GM21528 (cell line): ENCODE results near the gene DUS2.
"Not testable (repeated sequence)": the region's sequence is repeated elsewhere in the genome, so short reads cannot be mapped to it uniquely, and the experiment has no call there.

Experiments used
- ATAC-seq: cut with Tn5 transposase; IDR thresholded peaks from one replicate; pipeline ENCODE4 v1.9.1; 2021; ENCODE audit warnings: mild to moderate bottlenecking, moderate library complexity; ENCODE audit not compliant: unreplicated experiment, low FRiP score

Gene DUS2

DNA sequence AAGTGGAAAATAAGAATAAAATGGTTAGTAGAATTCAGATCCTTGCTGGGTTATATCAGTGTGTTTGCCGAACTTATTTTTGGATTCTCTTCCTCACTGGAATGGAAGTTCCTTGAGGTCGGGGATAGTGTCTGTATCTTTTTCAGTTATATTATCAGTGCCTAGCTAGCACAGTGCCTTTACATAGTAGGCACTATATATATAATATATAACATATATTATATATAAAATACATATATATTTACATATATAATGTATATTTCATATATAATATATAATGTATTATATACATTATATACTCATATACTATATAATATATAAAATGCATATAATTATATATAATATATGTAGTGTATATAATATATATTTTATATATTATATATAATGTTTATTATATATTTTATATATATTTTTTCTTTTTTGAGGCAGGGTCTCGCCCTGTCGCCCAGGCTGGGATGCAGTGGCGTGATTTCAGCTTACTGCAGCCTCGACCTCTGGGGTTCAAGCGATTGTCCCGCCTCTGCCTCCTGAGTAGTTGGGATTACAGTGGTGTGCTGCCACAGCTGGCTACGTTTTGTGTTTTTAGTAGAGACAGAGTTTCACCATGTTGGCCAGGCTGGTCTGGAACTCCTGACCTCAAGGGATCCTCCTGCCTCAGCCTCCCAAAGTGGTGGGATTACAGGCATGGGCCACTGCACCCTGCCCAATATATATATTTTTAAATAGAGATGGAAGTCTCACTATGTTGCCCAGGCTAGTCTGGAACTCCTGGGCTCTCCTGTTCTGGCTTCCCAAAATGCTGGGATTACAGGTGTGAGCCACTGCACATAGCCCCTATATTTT lies 65.3 kb downstream of the DUS2 start:
- ATAC-seq: no peak

- no peak for ATAC-seq
These were observed 66.0 kb downstream of the DUS2 start for GRCh38 chr16:68089067-68089466.

DNA sequence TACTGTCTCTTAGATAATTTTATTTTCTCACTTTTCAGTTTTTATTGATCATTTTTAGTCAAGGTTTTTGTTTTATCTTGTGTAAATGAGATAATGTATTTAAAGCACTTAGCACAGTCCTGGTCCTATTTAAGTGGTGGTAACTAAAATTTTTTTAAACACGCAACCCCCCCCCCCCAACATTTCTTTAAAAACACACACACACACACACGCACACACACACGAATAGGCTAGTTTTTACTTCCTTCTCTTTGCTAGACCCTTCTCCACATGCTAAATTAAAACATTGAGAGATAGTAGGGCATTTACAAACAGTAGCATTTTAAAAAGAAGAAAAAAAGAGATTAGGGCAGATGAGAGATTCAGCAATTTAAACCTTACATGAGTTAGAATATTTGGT lies 67.0 kb downstream of the DUS2 start:
- ATAC-seq: no peak

DNA sequence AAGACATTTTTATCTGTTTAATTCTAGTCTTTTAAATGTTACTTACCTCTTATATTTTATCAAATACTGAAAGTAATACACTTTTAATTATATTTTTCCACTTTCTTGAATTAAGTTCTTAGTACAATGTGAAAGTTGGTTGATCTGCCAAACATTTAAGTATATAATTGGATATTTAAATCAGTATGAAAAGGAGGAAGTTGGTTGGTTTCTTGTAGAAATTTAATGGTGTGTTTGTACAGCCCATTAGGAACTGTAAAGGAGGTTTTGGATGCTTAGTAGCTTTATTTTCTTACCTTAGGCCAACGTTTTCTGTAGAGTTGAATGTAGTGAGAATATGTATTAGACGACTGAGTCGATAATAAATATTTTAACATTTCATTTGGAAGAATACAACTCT lies 67.4 kb downstream of the DUS2 start:
- no peak for ATAC-seq

DNA sequence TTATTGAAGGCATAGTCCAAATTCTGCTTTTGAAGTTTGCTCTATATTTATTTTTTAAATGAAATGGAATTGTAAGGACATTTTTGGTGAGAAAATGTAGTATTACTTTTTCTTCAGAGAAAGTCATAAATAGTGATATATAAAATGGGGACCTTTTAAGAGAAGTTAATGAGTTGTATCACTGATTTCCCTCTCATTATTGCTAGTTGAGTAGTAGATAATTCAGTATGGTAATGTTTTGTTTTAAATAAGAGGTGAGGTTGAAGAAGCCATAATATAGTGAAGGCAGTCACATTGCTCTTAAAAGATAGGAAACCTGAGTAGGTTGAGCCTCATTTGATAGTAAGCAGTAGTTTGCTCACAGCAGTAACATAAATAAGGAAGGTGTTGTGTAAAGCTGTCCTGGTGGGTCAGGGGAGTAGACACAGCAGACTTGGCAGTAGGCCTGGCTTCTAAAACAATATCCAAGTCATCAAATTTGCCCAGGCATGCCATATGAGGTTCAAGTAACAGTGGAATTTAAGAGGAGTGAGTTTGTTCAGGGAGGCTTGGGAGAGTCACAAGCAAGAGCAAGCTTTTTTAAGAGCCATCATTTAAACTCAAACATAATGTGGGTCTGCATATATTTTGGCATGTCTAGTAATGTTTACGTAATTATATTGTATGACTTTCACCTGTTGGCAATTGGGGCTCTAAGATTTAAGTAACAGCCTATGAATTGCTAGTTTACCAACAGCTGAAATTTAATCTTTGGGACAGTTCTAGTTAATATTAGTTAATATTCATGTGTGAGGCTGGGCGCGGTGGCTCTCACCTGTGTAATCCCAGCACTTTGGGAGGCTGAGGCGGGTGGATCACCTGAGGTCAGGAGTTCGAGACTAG lies 68.5 kb downstream of the DUS2 start:
- no peak for ATAC-seq

DNA sequence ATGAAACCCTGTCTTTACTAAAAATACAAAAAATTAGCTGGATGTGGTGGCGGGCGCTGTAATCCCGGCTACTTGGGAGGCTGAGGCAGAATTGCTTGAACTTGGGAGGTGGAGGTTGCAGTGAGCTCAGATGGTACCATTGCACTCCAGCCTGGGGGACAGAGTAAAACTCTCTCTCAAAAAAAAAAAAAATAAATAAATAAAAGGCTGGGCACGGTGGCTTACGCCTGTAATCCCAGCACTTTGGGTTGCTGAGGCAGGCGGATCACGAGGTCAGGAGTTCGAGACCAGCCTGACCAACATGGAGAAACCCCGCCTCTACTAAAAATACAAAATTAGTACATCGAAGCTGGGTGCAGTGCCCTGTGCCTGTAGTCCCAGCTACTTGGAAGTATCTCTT lies 69.2 kb downstream of the DUS2 start:
- not testable (repeated sequence) for ATAC-seq

- no peak for ATAC-seq
These were observed 70.9 kb downstream of the DUS2 start for GRCh38 chr16:68093816-68094613.

- ATAC-seq: no peak
These were observed 71.5 kb downstream of the DUS2 start for GRCh38 chr16:68094614-68094934.

GRCh38 chr16:68096491-68096890 lies 73.4 kb downstream of the DUS2 start:
- ATAC-seq: no peak

GRCh38 chr16:68097088-68097487 lies 74.0 kb downstream of the DUS2 start:
- ATAC-seq: no peak

GRCh38 chr16:68097895-68098294 lies 74.8 kb downstream of the DUS2 start:
- no peak for ATAC-seq

DNA sequence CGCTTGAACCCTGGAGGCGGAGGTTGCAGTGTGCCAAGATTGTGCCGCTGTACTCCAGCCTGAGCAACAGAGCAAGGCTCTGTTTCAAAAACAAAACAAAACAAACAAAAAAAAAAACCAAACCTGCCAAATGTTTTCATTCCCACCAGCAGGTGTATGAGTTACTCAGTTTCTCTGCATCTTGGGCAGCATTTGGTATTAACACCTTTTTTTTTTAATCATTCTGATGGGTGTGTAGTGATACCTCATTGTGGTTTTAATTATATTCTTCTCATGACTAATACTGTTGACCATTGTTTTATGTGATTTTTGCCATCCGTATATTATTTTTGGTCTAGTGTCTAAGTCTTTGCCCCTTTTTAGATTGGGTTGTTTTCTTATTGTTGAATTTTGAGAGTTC lies 77.4 kb downstream of the DUS2 start:
- no peak for ATAC-seq

DNA sequence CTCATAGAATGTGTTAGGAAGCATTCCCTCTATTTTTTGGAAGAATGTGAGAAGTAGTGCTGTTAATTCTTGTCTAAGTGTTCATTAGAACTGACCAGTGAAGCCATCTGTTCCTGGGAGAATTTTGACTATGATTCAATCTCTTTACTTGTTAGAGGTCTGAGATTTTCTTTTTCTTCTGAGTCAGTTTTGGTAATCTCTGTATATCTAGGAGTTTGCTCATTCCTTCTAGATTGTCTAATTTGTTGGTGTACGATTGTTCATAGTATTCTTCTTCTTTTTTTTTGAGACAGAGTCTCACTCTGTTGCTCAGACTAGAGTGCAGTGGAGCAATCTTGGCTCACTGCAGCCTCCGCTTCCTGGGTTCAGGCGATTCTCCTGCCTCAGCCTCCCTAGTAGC lies 82.5 kb downstream of the DUS2 start:
- no peak for ATAC-seq

- not testable (repeated sequence) for ATAC-seq
These were observed 84.3 kb downstream of the DUS2 start for GRCh38 chr16:68107230-68107928.

GRCh38 chr16:68109156-68109555 lies 86.1 kb downstream of the DUS2 start:
- ATAC-seq: not testable (repeated sequence)

GRCh38 chr16:68110611-68111010 lies 87.5 kb downstream of the DUS2 start:
- ATAC-seq: not testable (repeated sequence)

GRCh38 chr16:68111379-68111778 lies 88.3 kb downstream of the DUS2 start:
- ATAC-seq: no peak

GRCh38 chr16:68113059-68113761 lies 90.1 kb downstream of the DUS2 start:
- no peak for ATAC-seq

DNA sequence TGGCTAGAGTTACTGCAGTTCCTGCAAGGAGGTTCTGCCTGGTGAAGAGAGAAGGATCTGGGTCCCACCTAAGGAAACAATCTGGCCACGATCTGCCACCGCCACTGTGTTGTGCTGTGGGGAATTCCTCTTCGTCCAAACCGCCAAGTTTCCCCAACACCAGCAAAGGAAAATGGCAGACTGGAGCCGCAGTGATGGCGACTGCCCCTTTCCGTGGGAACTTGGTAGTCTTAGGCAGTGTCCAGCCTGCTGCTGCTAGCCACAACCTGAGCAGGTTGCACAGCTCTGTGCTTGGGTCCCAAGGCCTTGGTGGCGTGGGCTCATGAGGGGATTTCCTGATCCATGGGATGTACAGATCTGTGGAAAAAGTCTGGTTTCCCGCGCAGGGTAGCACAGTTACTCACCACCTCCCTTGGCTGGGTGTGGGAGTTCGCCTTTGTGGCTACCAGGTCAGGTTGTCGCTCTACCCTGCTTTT lies 90.7 kb downstream of the DUS2 start:
- ATAC-seq: no peak

DNA sequence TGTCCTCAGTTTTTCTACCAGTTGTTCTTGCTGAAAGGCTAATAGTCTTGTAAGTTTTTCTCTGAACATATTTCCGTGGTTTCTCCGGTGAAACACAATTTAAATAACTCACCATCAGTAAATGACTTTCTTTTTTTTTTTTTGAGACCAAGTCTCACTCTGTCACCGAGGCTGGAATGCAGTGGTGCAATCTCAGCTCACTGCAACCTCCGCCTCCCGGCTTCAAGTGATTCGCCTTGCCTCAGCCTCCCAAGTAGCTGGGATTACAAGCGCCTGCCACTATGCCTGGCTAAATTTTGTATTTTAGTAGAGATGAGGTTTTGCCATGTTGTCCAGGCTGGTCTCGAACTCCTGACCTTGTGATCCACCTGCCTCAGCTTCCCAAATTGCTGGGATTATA lies 91.9 kb downstream of the DUS2 start:
- ATAC-seq: not testable (repeated sequence)
